Hepatocyte (in vitro differentiated cells): ENCODE measurements around the gene RRP7A. TPM values are rescaled to one million over a fixed set of nuclear protein-coding genes. Genes with fewer than 3 reads are reported as not detected.
A peak's percentile ranks its signal among the peaks of the same experiment; 100 is the strongest.
"Not testable (repeated sequence)": the region's sequence is repeated elsewhere in the genome, so short reads cannot be mapped to it uniquely, and the experiment has no call there.

Source experiments
- DNase-seq: peaks from one replicate; pipeline ENCODE4 v3.0.0-alpha.2; 2016; ENCODE audit warnings: low spot score
- H2AFZ ChIP-seq: fragments of 200-600 bp; sonication (generic); 2 replicates; pipeline ENCODE4 v1.6.0; 2016; ENCODE audit warnings: antibody characterized with exemption, mild to moderate bottlenecking
- H3K27ac ChIP-seq: fragments of 200-600 bp; sonication (generic); 2 replicates; pipeline ENCODE4 v1.5.1; 2016; ENCODE audit warnings: mild to moderate bottlenecking
- H3K27me3 ChIP-seq: fragments of 200-600 bp; sonication (generic); 2 replicates; pipeline ENCODE4 v1.6.1; 2016
- H3K36me3 ChIP-seq: fragments of 200-600 bp; sonication (generic); replicated peaks from 2 replicates; pipeline ENCODE4 v1.5.1; 2016; ENCODE audit warnings: low read depth; ENCODE audit not compliant: insufficient read depth
- H3K4me1 ChIP-seq: fragments of 200-600 bp; sonication (generic); 2 replicates; pipeline ENCODE4 v1.5.1; 2016; ENCODE audit warnings: mild to moderate bottlenecking, moderate library complexity; ENCODE audit not compliant: insufficient read depth
- H3K4me2 ChIP-seq: fragments of 200-600 bp; sonication (generic); 2 replicates; pipeline ENCODE4 v1.6.0; 2016
- H3K4me3 ChIP-seq: fragments of 200-600 bp; sonication (generic); 2 replicates; pipeline ENCODE4 v1.5.1; 2016; ENCODE audit warnings: mild to moderate bottlenecking
- H3K79me2 ChIP-seq: fragments of 200-600 bp; sonication (generic); 2 replicates; pipeline ENCODE4 v1.6.0; 2017; ENCODE audit warnings: mild to moderate bottlenecking
- H3K9me2 ChIP-seq: fragments of 200-600 bp; sonication (generic); replicated peaks from 2 replicates; pipeline ENCODE4 v1.6.0; 2017; ENCODE audit warnings: mild to moderate bottlenecking; ENCODE audit not compliant: insufficient read depth
- H3K9me3 ChIP-seq: fragments of 200-600 bp; sonication (generic); 2 replicates; pipeline ENCODE4 v1.5.1; 2016; ENCODE audit warnings: low read depth, mild to moderate bottlenecking
- H4K20me1 ChIP-seq: fragments of 200-600 bp; sonication (generic); 2 replicates; pipeline ENCODE4 v1.6.0; 2016; ENCODE audit warnings: mild to moderate bottlenecking; ENCODE audit not compliant: insufficient read depth, poor library complexity, severe bottlenecking
- EZH2 ChIP-seq: fragments of 200-600 bp; sonication (generic); IDR thresholded peaks from 2 replicates; pipeline ENCODE4 v1.6.1; 2016; ENCODE audit warnings: antibody characterized with exemption, mild to moderate bottlenecking, borderline replicate concordance
- EZH2phosphoT487 ChIP-seq: fragments of 200-600 bp; sonication (generic); IDR thresholded peaks from one replicate; pipeline ENCODE4 v1.6.1; 2018; ENCODE audit warnings: antibody characterized with exemption, mild to moderate bottlenecking, low read depth, moderate library complexity; ENCODE audit not compliant: unreplicated experiment, severe bottlenecking
- WGBS: methylation state at CpG from one replicate; pipeline ENCODE4 v1.1.6; 2016; ENCODE audit warnings: low lambda C conversion rate; ENCODE audit errors: missing lambda C conversion rate; 5-methylcytosine and 5-hydroxymethylcytosine counted together
- polyA plus RNA-seq: library from polyadenylated mRNA; unstranded; fragments of >200 nt; fragmentation: Nextera tagmentation; extraction: Ambion mirVana; gene quantifications from 2 replicates; pipeline ENCODE4 v1.2.1, GENCODE V29; 2016
- total RNA-seq: library from RNA; depleted of rRNA; stranded (reverse); fragments of >200 nt; gene quantifications from 2 replicates; pipeline ENCODE4 v1.2.3, GENCODE V29; 2014
- TF ChIP-seq, protein P1 (sequence below): fragments of 200-600 bp; sonication (generic); IDR thresholded peaks from 2 replicates; pipeline ENCODE4 v1.5.1; 2016; ENCODE audit warnings: antibody characterized with exemption, mild to moderate bottlenecking; ENCODE audit not compliant: poor library complexity

Gene RRP7A
- total and polyA plus RNA-seq, 2 experiments from 2014 or later, result 27.6 to 51.6 TPM

GRCh38 chr22:42522546-42522945 is 3.0 kb upstream of the RRP7A start:
- Histone ChIP-seq H4K20me1 (no peaks in the 10 kb centered on the region), H2AFZ (no peak overlapping the region)

GRCh38 chr22:42521228-42521546 is 1.6 kb upstream of the RRP7A start:
- H3K36me3 ChIP-seq, result no peaks in the 10 kb centered on the region
- no peak overlapping the region for H3K4me2 ChIP-seq
- no peak overlapping the region for H3K27ac ChIP-seq
- no peak overlapping the region for H2AFZ ChIP-seq
- no peaks in the 10 kb centered on the region for H3K9me3 ChIP-seq
- H4K20me1 ChIP-seq, result peaks cover 6% of the 10 kb centered on the region
- TF ChIP-seq EZH2 (no peak), EZH2phosphoT487 (no peak)
- TF ChIP-seq, protein P1, sequence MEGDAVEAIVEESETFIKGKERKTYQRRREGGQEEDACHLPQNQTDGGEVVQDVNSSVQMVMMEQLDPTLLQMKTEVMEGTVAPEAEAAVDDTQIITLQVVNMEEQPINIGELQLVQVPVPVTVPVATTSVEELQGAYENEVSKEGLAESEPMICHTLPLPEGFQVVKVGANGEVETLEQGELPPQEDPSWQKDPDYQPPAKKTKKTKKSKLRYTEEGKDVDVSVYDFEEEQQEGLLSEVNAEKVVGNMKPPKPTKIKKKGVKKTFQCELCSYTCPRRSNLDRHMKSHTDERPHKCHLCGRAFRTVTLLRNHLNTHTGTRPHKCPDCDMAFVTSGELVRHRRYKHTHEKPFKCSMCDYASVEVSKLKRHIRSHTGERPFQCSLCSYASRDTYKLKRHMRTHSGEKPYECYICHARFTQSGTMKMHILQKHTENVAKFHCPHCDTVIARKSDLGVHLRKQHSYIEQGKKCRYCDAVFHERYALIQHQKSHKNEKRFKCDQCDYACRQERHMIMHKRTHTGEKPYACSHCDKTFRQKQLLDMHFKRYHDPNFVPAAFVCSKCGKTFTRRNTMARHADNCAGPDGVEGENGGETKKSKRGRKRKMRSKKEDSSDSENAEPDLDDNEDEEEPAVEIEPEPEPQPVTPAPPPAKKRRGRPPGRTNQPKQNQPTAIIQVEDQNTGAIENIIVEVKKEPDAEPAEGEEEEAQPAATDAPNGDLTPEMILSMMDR, result no peak
- H3K9me2 ChIP-seq, result no peaks in the 10 kb centered on the region
- peaks cover 21% of the 10 kb centered on the region for H3K79me2 ChIP-seq
- DNase-seq, result no peak
- no peak overlapping the region for H3K4me3 ChIP-seq
- H3K4me1 ChIP-seq, result peaks cover 10% of the 10 kb centered on the region
- WGBS, result 88% methylated on average over 9 of the region's 9 CpGs
- H3K27me3 ChIP-seq, result no peaks in the 10 kb centered on the region

More at GRCh38 chr22:42522546-42522945, 3.0 kb upstream of the RRP7A start:
- no peaks in the 10 kb centered on the region for H3K9me2 ChIP-seq
- H3K27ac ChIP-seq, result no peak overlapping the region
- no peak overlapping the region for H3K4me3 ChIP-seq
- peaks cover 14% of the 10 kb centered on the region for H3K79me2 ChIP-seq
- no peak overlapping the region for H3K4me2 ChIP-seq
- H3K4me1 ChIP-seq, result peaks cover 10% of the 10 kb centered on the region
- TF ChIP-seq EZH2 (no peak), EZH2phosphoT487 (no peak)
- TF ChIP-seq, protein P1, result no peak
- H3K9me3 ChIP-seq, result no peaks in the 10 kb centered on the region
- no peaks in the 10 kb centered on the region for H3K36me3 ChIP-seq
- no peaks in the 10 kb centered on the region for H3K27me3 ChIP-seq
- DNase-seq, result no peak
- 94% methylated on average over 15 of the region's 15 CpGs for WGBS

GRCh38 chr22:42518638-42519524 is 715 bp downstream of the RRP7A start:
- not testable (repeated sequence) for H3K9me3 ChIP-seq, DNase-seq, H3K4me1 ChIP-seq, H4K20me1 ChIP-seq, H3K36me3 ChIP-seq, H3K9me2 ChIP-seq, H3K27me3 ChIP-seq
- peak overlapping the region; percentile 84 for H3K4me2 ChIP-seq
- peaks cover 21% of the 10 kb centered on the region for H3K79me2 ChIP-seq
- peak overlapping the region; percentile 99 for H2AFZ ChIP-seq
- peak overlapping the region; percentile 98 for H3K4me3 ChIP-seq
- WGBS, result 28% methylated on average over 19 of the region's 28 CpGs
- H3K27ac ChIP-seq, result peak overlapping the region; percentile 71

DNA sequence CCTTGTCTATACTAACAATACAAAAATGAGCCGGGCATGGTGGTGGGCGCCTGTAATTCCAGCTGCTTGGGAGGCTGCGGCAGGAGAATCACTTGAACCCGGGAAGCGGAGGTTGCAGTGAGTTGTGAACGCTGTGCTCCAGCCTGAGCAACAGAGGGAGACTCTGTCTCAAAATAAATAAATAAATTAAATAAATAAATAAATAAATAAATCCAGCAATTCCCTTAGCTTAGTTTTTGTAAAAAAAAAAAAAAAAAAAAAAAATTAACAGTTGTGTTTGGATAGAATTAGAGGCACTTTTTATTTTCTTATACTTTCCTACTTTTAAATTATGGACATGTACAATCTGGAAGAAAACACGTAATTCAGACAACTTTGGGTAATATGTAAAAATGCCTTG is 2.5 kb downstream of the RRP7A start:
- H3K9me3 ChIP-seq, H3K27me3 ChIP-seq, H3K4me3 ChIP-seq, H3K36me3 ChIP-seq, H3K9me2 ChIP-seq, H4K20me1 ChIP-seq, DNase-seq, H2AFZ ChIP-seq, H3K4me2 ChIP-seq, H3K27ac ChIP-seq, H3K4me1 ChIP-seq: not testable (repeated sequence)
- H3K79me2 ChIP-seq, result peaks cover 21% of the 10 kb centered on the region
- 96% methylated on average over 7 of the region's 7 CpGs for WGBS
